CD4-positive, alpha-beta T cell treated with Interleukin-17A for 4 hours (primary cell): ENCODE data around the gene H19.

Experiments used
- DNase-seq: peaks from one replicate; pipeline ENCODE4 v3.0.0-alpha.2; 2020; ENCODE audit warnings: mixed read lengths

Gene H19

GRCh38 chr11:1982873-1983600, 14.6 kb downstream of the H19 start:
- no peak for DNase-seq

- no peak for DNase-seq
Measured at GRCh38 chr11:1979607-1980006, 18.0 kb downstream of the H19 start.

- no peak for DNase-seq
Measured at GRCh38 chr11:1978720-1979473, 18.7 kb downstream of the H19 start.

- no peak for DNase-seq
Measured at GRCh38 chr11:1975185-1975584, 22.5 kb downstream of the H19 start.

GRCh38 chr11:1970956-1971355, 26.7 kb downstream of the H19 start:
- no peak for DNase-seq

- no peak for DNase-seq
Measured at GRCh38 chr11:1969776-1970175, 27.9 kb downstream of the H19 start.

GRCh38 chr11:1969035-1969434, 28.6 kb downstream of the H19 start:
- DNase-seq, result no peak

- DNase-seq, result no peak
Measured at GRCh38 chr11:1968454-1969002, 29.1 kb downstream of the H19 start.

GRCh38 chr11:1967641-1968225, 29.9 kb downstream of the H19 start:
- no peak for DNase-seq

GRCh38 chr11:1966531-1966930, 31.1 kb downstream of the H19 start:
- DNase-seq, result no peak

- DNase-seq, result no peak
Measured at GRCh38 chr11:1964955-1965354, 32.7 kb downstream of the H19 start.

- DNase-seq, result no peak
Measured at GRCh38 chr11:1964348-1964747, 33.3 kb downstream of the H19 start.

GRCh38 chr11:1963864-1964263, 33.8 kb downstream of the H19 start:
- no peak for DNase-seq

GRCh38 chr11:1959786-1960185, 37.9 kb downstream of the H19 start:
- no peak for DNase-seq

GRCh38 chr11:1958367-1958766, 39.3 kb downstream of the H19 start:
- DNase-seq, result no peak

GRCh38 chr11:1953489-1954266, 44.0 kb downstream of the H19 start:
- no peak for DNase-seq

GRCh38 chr11:1952806-1953482, 44.7 kb downstream of the H19 start:
- DNase-seq, result no peak

GRCh38 chr11:1949922-1950321, 47.7 kb downstream of the H19 start:
- no peak for DNase-seq

- DNase-seq, result no peak
Measured at GRCh38 chr11:1949302-1949701, 48.3 kb downstream of the H19 start.

GRCh38 chr11:1948389-1948788, 49.3 kb downstream of the H19 start:
- no peak for DNase-seq

- no peak for DNase-seq
Measured at GRCh38 chr11:1947592-1948237, 49.9 kb downstream of the H19 start.
